HG02981 (cell line): ENCODE measurements around the gene MC1R.

Source experiments
- ATAC-seq: cut with Tn5 transposase; IDR thresholded peaks from one replicate; pipeline ENCODE4 v1.9.1; 2021; ENCODE audit warnings: mild to moderate bottlenecking, moderate library complexity; ENCODE audit not compliant: unreplicated experiment

The MC1R gene

GRCh38 chr16:89895482-89896250 is 23.0 kb upstream of the MC1R start:
- ATAC-seq, result no peak

GRCh38 chr16:89897204-89897603 is 21.5 kb upstream of the MC1R start:
- no peak for ATAC-seq

GRCh38 chr16:89898201-89898967 is 20.3 kb upstream of the MC1R start:
- ATAC-seq, result no peak

DNA sequence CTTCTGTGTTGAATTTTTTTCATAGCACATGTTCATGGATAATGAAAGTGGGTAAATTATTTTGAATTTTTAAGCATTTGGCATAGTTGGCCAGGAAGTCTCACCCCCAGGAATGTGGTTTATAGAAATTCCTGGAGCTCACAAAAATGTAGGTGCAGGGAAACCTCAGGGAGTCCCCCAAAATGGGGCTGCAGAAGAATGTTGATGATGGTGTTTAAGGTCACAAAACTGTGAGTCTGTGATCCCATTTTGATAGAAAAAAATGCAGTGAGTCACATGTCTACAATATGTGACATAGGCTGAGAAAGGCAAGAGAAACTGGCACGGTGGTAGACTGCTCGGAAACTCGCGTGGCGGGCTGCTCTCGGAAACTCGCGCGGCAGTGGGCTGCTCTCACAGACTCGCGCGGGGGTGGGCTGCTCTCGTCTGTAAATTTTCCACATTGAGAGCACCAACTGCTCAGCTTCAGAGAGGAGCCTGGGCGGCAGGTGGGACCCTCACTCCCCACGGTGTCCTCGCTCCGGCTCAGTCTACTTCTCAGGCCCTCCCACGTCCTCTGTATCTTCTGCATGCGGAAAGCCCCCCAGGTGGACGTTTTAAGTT is 18.7 kb upstream of the MC1R start:
- no peak for ATAC-seq

GRCh38 chr16:89900885-89901284 is 17.8 kb upstream of the MC1R start:
- ATAC-seq, result no peak

DNA sequence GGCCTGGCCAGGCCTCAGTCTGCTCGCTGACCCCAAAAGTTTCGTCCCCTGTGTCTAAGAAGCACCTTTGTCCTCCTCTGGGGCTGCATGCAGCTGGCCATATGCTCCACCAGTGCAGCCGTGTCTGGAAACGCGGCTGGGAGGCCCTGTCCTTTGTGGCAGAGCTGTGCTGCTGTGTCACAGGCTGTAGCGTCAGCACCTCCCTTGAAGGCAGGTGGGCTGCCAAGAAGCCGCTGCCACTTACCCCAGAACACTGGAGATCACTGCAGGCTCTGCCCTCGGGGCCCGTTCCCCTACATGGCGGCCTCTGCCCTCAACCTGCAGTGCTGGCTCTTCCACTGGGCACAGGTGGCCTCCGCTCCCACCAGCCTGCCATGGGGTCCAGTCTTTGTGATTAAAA is 15.7 kb upstream of the MC1R start:
- no peak for ATAC-seq

DNA sequence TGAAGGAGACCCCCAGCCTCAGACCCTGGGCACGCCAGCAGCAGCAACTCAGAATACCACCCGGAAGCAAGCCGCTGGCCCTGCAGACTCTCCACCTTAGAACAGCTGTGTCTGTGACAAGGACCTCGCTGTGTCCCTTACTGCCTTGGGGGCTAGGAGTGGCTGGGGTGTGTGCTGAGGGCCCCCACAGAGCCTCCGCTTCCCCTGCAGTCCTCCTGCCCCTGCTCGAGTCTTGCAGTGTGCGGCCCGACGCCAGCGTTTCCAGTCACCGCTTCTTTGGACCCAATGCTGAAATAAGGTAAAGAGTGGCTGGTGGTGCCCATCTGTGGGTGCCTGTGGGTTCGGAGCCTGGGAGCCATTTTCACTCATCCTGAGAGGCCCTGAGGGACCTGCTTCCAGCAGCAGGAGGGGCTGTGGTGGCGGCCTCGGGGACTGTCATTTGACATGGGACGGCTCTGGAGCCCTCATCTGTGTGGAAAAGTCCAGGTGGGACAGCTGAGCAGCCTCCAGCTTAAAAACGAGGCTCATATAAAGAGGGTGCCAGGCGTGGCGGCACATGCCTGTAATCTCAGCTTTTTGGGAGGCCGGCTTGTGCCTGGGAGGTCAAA is 14.7 kb upstream of the MC1R start:
- ATAC-seq, result no peak

DNA sequence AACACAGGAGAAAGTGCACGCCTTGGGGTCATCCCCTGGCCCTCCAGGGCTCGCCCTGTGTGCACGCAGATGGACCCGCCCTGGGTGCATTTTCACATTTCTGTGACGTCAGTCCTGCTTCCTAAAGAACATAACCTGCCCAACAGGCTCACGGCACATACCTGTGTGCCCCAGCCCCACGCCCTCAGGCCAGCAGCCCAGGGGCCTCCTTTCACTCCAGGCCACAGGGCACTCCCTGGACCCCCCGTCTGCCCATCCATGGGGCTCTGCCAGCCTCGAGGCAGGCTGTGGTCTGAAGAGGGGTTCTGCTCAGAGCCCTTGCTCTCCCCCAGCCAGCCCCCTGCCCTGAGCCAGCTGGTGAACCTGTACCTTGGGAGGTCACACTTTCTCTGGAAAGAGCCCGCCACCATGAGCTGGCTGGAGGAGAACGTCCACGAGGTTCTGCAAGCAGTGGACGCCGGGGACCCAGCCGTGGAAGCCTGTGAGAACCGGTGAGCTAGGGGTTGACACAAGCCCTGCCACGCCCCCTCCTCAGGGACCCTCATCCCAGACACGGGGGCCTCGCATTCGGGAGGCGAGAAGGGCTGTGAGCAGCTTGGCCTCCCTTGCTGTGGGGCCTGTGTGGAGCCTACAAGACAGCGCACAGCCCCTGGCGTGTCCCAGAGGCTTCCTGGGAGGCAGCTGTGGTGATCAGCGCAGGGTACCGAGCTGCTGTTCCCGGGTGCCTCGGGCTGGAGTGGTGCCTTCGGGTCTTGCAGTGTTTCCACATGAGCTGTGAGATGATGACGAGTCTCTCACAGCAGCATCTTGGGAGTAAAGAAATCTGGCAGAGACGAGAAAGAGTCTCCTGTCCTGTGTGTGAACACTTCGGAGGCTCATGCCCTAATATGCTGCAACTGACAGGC is 13.8 kb upstream of the MC1R start:
- no peak for ATAC-seq

- no peak for ATAC-seq
Observed at GRCh38 chr16:89905511-89906139, 13.0 kb upstream of the MC1R start.

GRCh38 chr16:89906140-89907025 is 12.3 kb upstream of the MC1R start:
- ATAC-seq, result no peak

DNA sequence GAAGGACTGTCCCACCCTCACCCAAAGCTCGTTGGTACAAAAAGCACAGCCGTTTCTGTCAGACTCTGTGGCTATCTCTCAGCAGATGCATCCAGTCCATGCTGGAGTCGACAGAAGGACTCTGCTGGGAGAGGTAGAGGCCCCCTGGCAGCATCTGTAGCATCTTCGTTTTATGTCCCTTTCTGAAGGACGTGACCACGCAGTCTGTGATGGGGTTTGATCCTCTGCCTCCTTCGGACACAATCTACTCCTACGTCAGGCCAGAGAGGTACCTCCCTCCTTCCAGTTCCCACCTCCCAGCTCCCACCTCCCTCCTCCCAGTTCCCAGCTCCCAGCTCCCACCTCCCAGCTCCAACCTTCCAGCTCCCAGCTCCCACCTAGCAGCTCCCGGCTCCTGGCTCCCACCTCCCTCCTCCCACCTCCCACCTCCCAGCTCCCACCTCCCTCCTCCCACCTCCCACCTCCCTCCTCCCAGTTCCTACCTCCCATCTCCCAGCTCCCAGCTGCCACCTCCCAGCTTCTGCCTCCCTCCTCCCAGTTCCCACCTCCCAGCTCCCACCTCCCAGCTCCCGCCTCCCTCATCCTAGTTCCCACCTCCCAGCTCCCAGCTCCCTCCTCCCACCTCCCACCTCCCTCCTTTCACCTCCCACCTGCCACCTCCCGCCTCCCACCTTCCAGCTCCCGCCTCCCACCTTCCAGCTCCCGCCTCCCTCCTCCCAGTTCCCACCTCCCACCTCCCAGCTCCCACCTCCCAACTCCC is 11.4 kb upstream of the MC1R start:
- no peak for ATAC-seq

DNA sequence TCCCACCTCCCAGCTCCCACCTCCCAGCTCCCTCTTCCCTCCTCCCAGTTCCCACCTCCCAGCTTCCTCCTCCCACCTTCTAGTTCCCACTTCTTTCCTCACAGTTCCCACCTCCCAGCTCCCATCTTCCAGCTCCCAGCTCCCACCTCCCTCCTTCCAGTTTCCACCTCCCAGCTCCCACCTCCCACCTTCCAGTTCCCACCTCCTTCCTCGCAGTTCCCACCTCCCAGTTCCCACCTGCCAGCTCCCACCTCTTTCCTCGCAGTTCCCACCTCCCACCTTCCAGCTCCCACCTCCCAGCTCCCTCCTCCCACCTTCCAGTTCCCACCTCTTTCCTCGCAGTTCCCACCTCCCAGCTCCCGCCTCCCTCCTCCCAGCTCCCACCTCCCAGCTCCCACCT is 10.4 kb upstream of the MC1R start:
- no peak for ATAC-seq

GRCh38 chr16:89909777-89910716 is 8.6 kb upstream of the MC1R start:
- ATAC-seq, result no peak

- no peak for ATAC-seq
Observed at GRCh38 chr16:89910717-89911354, 7.8 kb upstream of the MC1R start.

DNA sequence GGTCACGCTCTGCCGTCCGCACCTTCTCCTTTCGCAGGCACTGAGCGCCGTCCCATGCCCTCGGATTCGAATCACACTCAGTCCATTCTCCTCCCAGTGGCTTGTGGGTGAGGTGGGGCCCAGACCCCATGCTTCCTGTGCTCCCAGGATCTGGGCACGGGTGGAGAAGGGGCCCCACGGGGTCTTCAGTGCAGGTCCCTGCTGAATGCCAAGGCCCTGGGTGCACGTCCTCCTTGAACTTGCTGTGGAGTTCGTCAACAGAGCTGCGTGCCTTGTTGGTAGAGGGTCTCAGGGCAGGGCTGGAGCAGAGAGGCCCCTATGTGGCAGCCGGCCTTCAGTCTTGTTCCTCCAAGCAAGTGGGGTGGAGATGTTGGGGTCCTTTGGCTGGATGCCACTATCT is 7.3 kb upstream of the MC1R start:
- ATAC-seq, result no peak

DNA sequence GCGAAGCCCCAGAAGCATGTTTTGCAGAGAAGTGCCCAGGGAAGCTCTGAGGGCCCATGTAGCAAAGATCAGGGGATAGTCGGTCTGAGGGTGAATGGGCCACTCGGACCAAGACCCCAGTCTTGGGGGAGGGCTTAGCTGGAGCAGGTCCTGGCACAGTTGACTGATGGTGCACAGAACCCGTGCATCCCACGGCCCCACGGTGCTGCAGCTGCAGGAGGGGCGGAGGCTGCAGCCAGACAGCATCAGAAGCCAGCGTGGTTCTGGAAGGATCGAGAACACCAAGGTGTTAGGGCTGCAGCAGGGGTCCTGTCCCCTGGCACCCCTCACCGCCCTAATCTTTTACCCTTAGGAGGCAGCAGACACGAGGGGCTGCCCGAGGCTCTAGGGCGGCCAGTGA is 6.5 kb upstream of the MC1R start:
- ATAC-seq, result no peak

- no peak for ATAC-seq
Observed at GRCh38 chr16:89912627-89913026, 6.0 kb upstream of the MC1R start.
